IMR-90 (cell line): Measurements from ENCODE around the gene SF3A2. TPM values are rescaled to one million over a fixed set of nuclear protein-coding genes. Genes with fewer than 3 reads are reported as not detected.
A peak's percentile ranks its signal among the peaks of the same experiment; 100 is the strongest.

ENCODE experiments used
- ATAC-seq: fragments of 200-7000 bp; cut with Tn5 transposase; 2 replicates; pipeline ENCODE4 v1.9.1; 2020; ENCODE audit warnings: low read depth, mild to moderate bottlenecking, moderate library complexity
- BruUV-seq: library from RNA; stranded (reverse); fragments of 400-500 nt; replicated peaks from 2 replicates; lab custom pipeline; 2021; lab: Mats Ljungman, UMichigan
- CTCF ChIA-PET: fragments of 300-600 bp; formaldehyde crosslinking; extraction: SDS; loops from one replicate; lab custom pipeline; 2021; ENCODE audit warnings: antibody characterized with exemption; lab: Yijun Ruan, JAX
- POLR2A ChIA-PET: fragments of 300-600 bp; sonication (Branson Sonifier 250); formaldehyde crosslinking; loops from one replicate; lab custom pipeline; 2022; ENCODE audit warnings: antibody characterized with exemption; ENCODE audit not compliant: unreplicated experiment; lab: Charles Lee
- DNase-seq: peaks from one replicate; pipeline ENCODE4 v3.0.0; 2013
- H2AFZ ChIP-seq: replicated peaks from 2 replicates; pipeline ENCODE3; 2013; ENCODE audit warnings: low read length, mild to moderate bottlenecking; ENCODE audit not compliant: poor library complexity
- H2AK5ac ChIP-seq: 2 replicates; pipeline ENCODE4 v1.6.1; 2013; ENCODE audit warnings: low read depth, low read length, inconsistent platforms
- H2AK9ac ChIP-seq: replicated peaks from 2 replicates; pipeline ENCODE3; 2013; ENCODE audit warnings: mild to moderate bottlenecking, low read depth, low read length, moderate library complexity; ENCODE audit not compliant: poor library complexity
- H2BK120ac ChIP-seq: 2 replicates; pipeline ENCODE4 v1.6.1; 2013; ENCODE audit warnings: low read depth, low read length, inconsistent platforms
- H2BK15ac ChIP-seq: 3 replicates; pipeline ENCODE4 v1.6.1; 2013; ENCODE audit warnings: low read depth, low read length, inconsistent platforms
- H2BK20ac ChIP-seq: 2 replicates; pipeline ENCODE4 v1.6.1; 2013; ENCODE audit warnings: low read depth, mild to moderate bottlenecking, inconsistent platforms, low read length, moderate library complexity
- H2BK5ac ChIP-seq: 2 replicates; pipeline ENCODE4 v1.6.1; 2013; ENCODE audit warnings: mild to moderate bottlenecking, low read depth, low read length, inconsistent platforms; ENCODE audit not compliant: poor library complexity, severe bottlenecking
- H3K14ac ChIP-seq: replicated peaks from 2 replicates; pipeline ENCODE4 v1.6.1; 2013; ENCODE audit warnings: low read depth, low read length, inconsistent platforms
- H3K18ac ChIP-seq: 2 replicates; pipeline ENCODE4 v1.6.1; 2013; ENCODE audit warnings: low read depth, low read length, control low read depth
- H3K23ac ChIP-seq: 2 replicates; pipeline ENCODE4 v1.6.1; 2013; ENCODE audit warnings: low read depth, low read length, inconsistent platforms
- H3K27ac ChIP-seq: 2 replicates; pipeline ENCODE4 v1.5.1; 2013; ENCODE audit warnings: mild to moderate bottlenecking, control low read depth, low read length; ENCODE audit not compliant: insufficient read depth
- H3K27me3 ChIP-seq: 2 replicates; pipeline ENCODE4 v1.6.1; 2013; ENCODE audit warnings: low read length; ENCODE audit not compliant: control insufficient read depth, insufficient read depth
- H3K36me3 ChIP-seq: 2 replicates; pipeline ENCODE4 v1.6.1; 2013; ENCODE audit warnings: low read length, mixed read lengths; ENCODE audit not compliant: control insufficient read depth, insufficient read depth
- H3K4ac ChIP-seq: 2 replicates; pipeline ENCODE4 v1.6.1; 2013; ENCODE audit warnings: low read depth, low read length, inconsistent platforms
- H3K4me1 ChIP-seq: 2 replicates; pipeline ENCODE4 v1.6.1; 2013; ENCODE audit warnings: low read length, mixed read lengths; ENCODE audit not compliant: control insufficient read depth, insufficient read depth
- H3K4me2 ChIP-seq: 2 replicates; pipeline ENCODE4 v1.6.1; 2013; ENCODE audit warnings: low read depth, mild to moderate bottlenecking, control low read depth, low read length, moderate library complexity
- H3K4me3 ChIP-seq: 2 replicates; pipeline ENCODE4 v1.5.1; 2013; ENCODE audit warnings: low read depth, mild to moderate bottlenecking, control low read depth, low read length, moderate library complexity; ENCODE audit not compliant: insufficient read depth
- H3K56ac ChIP-seq: 2 replicates; pipeline ENCODE4 v1.6.1; 2013; ENCODE audit warnings: low read length, inconsistent platforms; ENCODE audit not compliant: insufficient read depth; ENCODE audit errors: extremely low read depth
- H3K79me1 ChIP-seq, 2 experiments: 2 replicates each; pipeline ENCODE4 v1.6.1; 2013; ENCODE audit warnings: low read length in 2 of 2, inconsistent platforms in 1 of 2, low read depth in 1 of 2
- H3K9ac ChIP-seq: 2 replicates; pipeline ENCODE4 v1.6.1; 2013; ENCODE audit warnings: low read depth, low read length, control low read depth
- H3K9me1 ChIP-seq: 2 replicates; pipeline ENCODE4 v1.6.1; 2013; ENCODE audit warnings: low read length, inconsistent platforms; ENCODE audit not compliant: insufficient read depth
- H3K9me3 ChIP-seq: 2 replicates; pipeline ENCODE4 v1.6.1; 2013; ENCODE audit warnings: low read length; ENCODE audit not compliant: control insufficient read depth, insufficient read depth
- H4K20me1 ChIP-seq: 2 replicates; pipeline ENCODE4 v1.6.1; 2013; ENCODE audit warnings: low read length, inconsistent platforms; ENCODE audit not compliant: insufficient read depth
- H4K5ac ChIP-seq: 2 replicates; pipeline ENCODE4 v1.6.1; 2013; ENCODE audit warnings: mild to moderate bottlenecking, low read depth, low read length, control low read depth
- H4K8ac ChIP-seq, 2 experiments: 2 replicates each; pipeline ENCODE4 v1.6.1; 2013; ENCODE audit warnings: low read depth in 2 of 2, low read length in 2 of 2, control low read depth in 1 of 2, inconsistent platforms in 1 of 2
- H4K91ac ChIP-seq: 2 replicates; pipeline ENCODE4 v1.6.1; 2013; ENCODE audit warnings: low read depth, low read length, inconsistent platforms; ENCODE audit not compliant: insufficient read depth
- BHLHE40 ChIP-seq: fragments of 150-350 bp; IDR thresholded peaks from 2 replicates; pipeline ENCODE4 v1.6.1; 2016; ENCODE audit warnings: mild to moderate bottlenecking, low read depth, low read length
- CEBPB ChIP-seq: IDR thresholded peaks from 2 replicates; pipeline ENCODE4 v1.6.1; 2012; ENCODE audit warnings: low read depth, low read length, improper control_type of control experiment
- CHD1 ChIP-seq: IDR thresholded peaks from 2 replicates; pipeline ENCODE4 v1.6.1; 2012; ENCODE audit warnings: low read depth, low read length, improper control_type of control experiment
- CTCF ChIP-seq: conservative IDR thresholded peaks from 2 replicates; pipeline ENCODE4 v1.5.1; 2012; ENCODE audit warnings: mild to moderate bottlenecking, low read depth, low read length, improper control_type of control experiment
- ELK1 ChIP-seq: fragments of 150-350 bp; IDR thresholded peaks from 2 replicates; pipeline ENCODE4 v1.6.1; 2016; ENCODE audit warnings: low read depth, mild to moderate bottlenecking, low read length, moderate library complexity, borderline replicate concordance
- FOS ChIP-seq: fragments of 150-350 bp; IDR thresholded peaks from 2 replicates; pipeline ENCODE4 v1.6.1; 2016; ENCODE audit warnings: low read depth, low read length
- MAFK ChIP-seq: IDR thresholded peaks from 2 replicates; pipeline ENCODE4 v1.6.1; 2012; ENCODE audit warnings: low read depth, low read length, improper control_type of control experiment
- MAZ ChIP-seq: IDR thresholded peaks from 2 replicates; pipeline ENCODE4 v1.6.1; 2012; ENCODE audit warnings: low read depth, mild to moderate bottlenecking, low read length, improper control_type of control experiment, moderate library complexity, borderline replicate concordance
- MXI1 ChIP-seq: IDR thresholded peaks from 2 replicates; pipeline ENCODE4 v1.6.1; 2012; ENCODE audit warnings: low read depth, mild to moderate bottlenecking, low read length, moderate library complexity, borderline replicate concordance
- NFE2L2 ChIP-seq: fragments of 150-350 bp; IDR thresholded peaks from 2 replicates; pipeline ENCODE4 v1.6.1; 2016; ENCODE audit warnings: low read depth, mild to moderate bottlenecking, low read length
- POLR2A ChIP-seq: IDR thresholded peaks from 2 replicates; pipeline ENCODE4 v1.6.1; 2012; ENCODE audit warnings: mild to moderate bottlenecking, low read depth, low read length
- RAD21 ChIP-seq: IDR thresholded peaks from 2 replicates; pipeline ENCODE4 v1.6.1; 2012; ENCODE audit warnings: low read length, improper control_type of control experiment
- RCOR1 ChIP-seq: IDR thresholded peaks from 2 replicates; pipeline ENCODE4 v1.6.1; 2012; ENCODE audit warnings: mild to moderate bottlenecking, low read length, improper control_type of control experiment; ENCODE audit not compliant: insufficient replicate concordance
- SMC3 ChIP-seq: fragments of 150-350 bp; IDR thresholded peaks from 2 replicates; pipeline ENCODE4 v1.6.1; 2016; ENCODE audit warnings: low read depth, mild to moderate bottlenecking, antibody characterized with exemption, low read length, moderate library complexity
- USF2 ChIP-seq: fragments of 150-350 bp; IDR thresholded peaks from 2 replicates; pipeline ENCODE4 v1.6.1; 2017; ENCODE audit warnings: mild to moderate bottlenecking, antibody characterized with exemption, low read length, low read depth
- WGBS, 2 experiments: methylation state at CpG; one replicate each; pipeline versions ENCODE4 v1.1.5 to v1.1.7; 2013; ENCODE audit warnings: missing lambda C conversion rate in 2 of 2; ENCODE audit not compliant: insufficient read length in 1 of 2; ENCODE audit errors: extremely low coverage in 2 of 2; 5-methylcytosine and 5-hydroxymethylcytosine counted together
- dilution Hi-C: fragments of 300-500 bp; cut with HindIII; formaldehyde crosslinking; loops from one replicate; pipeline ENCODE4 v1.14.3; 2018; ENCODE audit warnings: low sequenced_read_pairs; ENCODE audit not compliant: unreplicated experiment
- in situ Hi-C: fragments of 300-500 bp; cut with MboI; formaldehyde crosslinking; loops from 3 replicates; pipeline ENCODE4 v1.14.3; 2019; ENCODE audit warnings: low sequenced_read_pairs, inconsistent platforms, mixed read lengths
- intact Hi-C: fragments of 100-400 bp; cut with micrococcal nuclease; formaldehyde crosslinking; loops from 2 replicates; pipeline ENCODE4 v1.10.0; 2022
- polyA plus RNA-seq, 3 experiments: library from polyadenylated mRNA; depleted of rRNA; stranded (reverse); fragments of >200 nt; gene quantifications; 2 replicates each; pipeline ENCODE4 v1.2.3, GENCODE V29; 2012; ENCODE audit warnings: low replicate concordance in 1 of 3
- total RNA-seq: library from RNA; depleted of rRNA; stranded (reverse); fragments of >200 nt; gene quantifications from 2 replicates; pipeline ENCODE4 v1.2.3, GENCODE V29; 2012

SF3A2 gene
- total and polyA plus RNA-seq, 2 of the 4 experiments (the other 2 are of a cell fraction), result 4.8 to 34.5 TPM

GRCh38 chr19:2248136-2249009, 11.7 kb downstream of the SF3A2 start:
- Histone ChIP-seq H4K5ac (no peak overlapping the region), H2BK15ac (no peak overlapping the region), H3K9me1 (no peaks in the 10 kb centered on the region), H3K9ac (no peak overlapping the region), H4K20me1 (peaks cover 55% of the 10 kb centered on the region), H3K23ac (no peak overlapping the region), H3K14ac (no peak overlapping the region), H2BK120ac (no peak overlapping the region), H3K27me3 (peaks cover 29% of the 10 kb centered on the region), H2BK5ac (no peak overlapping the region), H2BK20ac (no peak overlapping the region), H3K4me3 (no peak overlapping the region), H2AFZ (no peak overlapping the region), H4K91ac (no peak overlapping the region), H4K8ac (no peak overlapping the region), H3K4me1 (peaks cover 4% of the 10 kb centered on the region; the same call in 1 of the 2 replicates), H2AK9ac (no peak overlapping the region), H2AK5ac (no peak overlapping the region), H3K9me3 (no peaks in the 10 kb centered on the region), H3K56ac (no peak overlapping the region), H3K27ac (no peak overlapping the region), H3K18ac (no peak overlapping the region), H3K4ac (no peak overlapping the region), H3K79me1 (peaks cover 0 to 22% of the 10 kb centered on the region in 2 experiments; a peak in 1 of 4 replicates), H3K4me2 (no peak overlapping the region), H3K36me3 (peaks cover 52% of the 10 kb centered on the region)
- ChIA-PET POLR2A (no interaction called here), CTCF (no interaction called here)
- dilution Hi-C loops, result no loop called here
- TSS peak; percentile 92 for BruUV-seq
- DNase-seq (no peak), ATAC-seq (no peak)
- in situ Hi-C loops, result no loop called here
- intact Hi-C loops, result no loop called here
- WGBS, 2 experiments, result 95% methylated on average over 4 of the region's 21 CpGs; no CpG with 5 or more reads in 1 of the 2 experiments
- TF ChIP-seq CTCF (no peak), POLR2A (no peak), RCOR1 (no peak), MAZ (no peak), CEBPB (no peak), MXI1 (no peak), ELK1 (no peak), SMC3 (no peak), CHD1 (no peak), MAFK (no peak), FOS (no peak), USF2 (no peak), NFE2L2 (no peak), RAD21 (no peak), BHLHE40 (no peak)
